SK-N-SH treated with all-trans-retinoic acid at 6 μM for 48 hours (cell line): ENCODE measurements around the gene OR4F15.

Source experiments
- ARNTL ChIP-seq: fragments of 450-650 bp; formaldehyde crosslinking; IDR thresholded peaks from 2 replicates; pipeline ENCODE4 v1.5.0; 2020; ENCODE audit warnings: low read depth, mild to moderate bottlenecking, moderate library complexity, borderline replicate concordance
- CREB5 ChIP-seq: fragments of 250-450 bp; sonication (Bioruptor Pico); IDR thresholded peaks from 2 replicates; pipeline ENCODE4 v1.5.1; 2020; ENCODE audit warnings: low read depth, mild to moderate bottlenecking, moderate library complexity
- OSR1 ChIP-seq: fragments of 250-450 bp; sonication (Bioruptor Pico); IDR thresholded peaks from 2 replicates; pipeline ENCODE4 v1.8.0; 2022; ENCODE audit warnings: moderate library complexity, mild to moderate bottlenecking, inconsistent platforms
- PATZ1 ChIP-seq: fragments of 250-450 bp; sonication (Bioruptor Pico); IDR thresholded peaks from 2 replicates; pipeline ENCODE4 v1.8.0; 2020; ENCODE audit warnings: mild to moderate bottlenecking, moderate library complexity, borderline replicate concordance
- POU6F1 ChIP-seq: fragments of 250-450 bp; sonication (Bioruptor Pico); IDR thresholded peaks from 2 replicates; pipeline ENCODE4 v1.8.0; 2021; ENCODE audit warnings: low read depth, mild to moderate bottlenecking, moderate library complexity, borderline replicate concordance
- RARB ChIP-seq: fragments of 250-450 bp; sonication (Bioruptor Pico); IDR thresholded peaks from 2 replicates; pipeline ENCODE4 v1.8.0; 2021; ENCODE audit warnings: mild to moderate bottlenecking, moderate library complexity
- SNAI2 ChIP-seq: fragments of 250-450 bp; sonication (Bioruptor Pico); IDR thresholded peaks from 2 replicates; pipeline ENCODE4 v1.5.0; 2020; ENCODE audit warnings: mild to moderate bottlenecking, moderate library complexity
- TCF4 ChIP-seq: fragments of 250-450 bp; sonication (Bioruptor Pico); IDR thresholded peaks from 2 replicates; pipeline ENCODE4 v1.8.0; 2021; ENCODE audit warnings: mild to moderate bottlenecking, moderate library complexity, borderline replicate concordance
- ZFP30 ChIP-seq: fragments of 450-650 bp; formaldehyde crosslinking; IDR thresholded peaks from 2 replicates; pipeline ENCODE4 v1.5.0; 2022; ENCODE audit warnings: mild to moderate bottlenecking, moderate library complexity
- ZNF565 ChIP-seq: fragments of 450-650 bp; formaldehyde crosslinking; conservative IDR thresholded peaks from 2 replicates; pipeline ENCODE4 v1.5.0; 2020; ENCODE audit warnings: low read depth, mild to moderate bottlenecking, moderate library complexity
- ZNF8 ChIP-seq: fragments of 450-650 bp; formaldehyde crosslinking; IDR thresholded peaks from 2 replicates; pipeline ENCODE4 v1.5.0; 2020; ENCODE audit warnings: mild to moderate bottlenecking, moderate library complexity
- TF ChIP-seq, protein P1 (sequence below): fragments of 250-450 bp; sonication (Bioruptor Pico); IDR thresholded peaks from 2 replicates; pipeline ENCODE4 v1.5.1; 2021; ENCODE audit warnings: mild to moderate bottlenecking, moderate library complexity

DNA sequence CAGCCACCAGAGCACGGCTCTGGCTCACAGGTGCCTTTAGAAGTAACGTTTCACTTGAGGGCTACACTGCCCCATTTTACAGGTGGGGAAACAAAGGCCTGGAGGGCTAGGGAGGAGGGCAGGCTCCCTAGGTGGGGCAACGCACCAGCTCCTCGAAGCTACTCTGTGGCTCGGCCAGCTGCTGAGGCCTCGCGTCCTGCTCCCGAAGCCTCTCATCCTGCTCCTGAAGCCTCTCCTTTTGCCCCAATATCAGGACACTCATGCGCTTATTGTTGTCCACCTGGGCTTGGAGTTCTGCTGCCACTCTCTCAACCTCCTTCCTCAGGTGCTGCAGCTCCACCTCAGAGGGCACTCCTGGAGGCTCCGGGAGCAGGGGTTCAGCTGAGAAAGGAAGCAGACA is 36.9 kb upstream of the OR4F15 start:
- TF ChIP-seq RARB (CRISPR knock-in tag) (no peak), TCF4 (CRISPR knock-in tag) (no peak), ARNTL (CRISPR knock-in tag) (no peak), ZFP30 (no peak), POU6F1 (no peak), PATZ1 (no peak), CREB5 (CRISPR knock-in tag) (no peak), OSR1 (CRISPR knock-in tag) (no peak), SNAI2 (CRISPR knock-in tag) (no peak), ZNF8 (CRISPR knock-in tag) (no peak), ZNF565 (CRISPR knock-in tag) (no peak)
- TF ChIP-seq, protein P1, sequence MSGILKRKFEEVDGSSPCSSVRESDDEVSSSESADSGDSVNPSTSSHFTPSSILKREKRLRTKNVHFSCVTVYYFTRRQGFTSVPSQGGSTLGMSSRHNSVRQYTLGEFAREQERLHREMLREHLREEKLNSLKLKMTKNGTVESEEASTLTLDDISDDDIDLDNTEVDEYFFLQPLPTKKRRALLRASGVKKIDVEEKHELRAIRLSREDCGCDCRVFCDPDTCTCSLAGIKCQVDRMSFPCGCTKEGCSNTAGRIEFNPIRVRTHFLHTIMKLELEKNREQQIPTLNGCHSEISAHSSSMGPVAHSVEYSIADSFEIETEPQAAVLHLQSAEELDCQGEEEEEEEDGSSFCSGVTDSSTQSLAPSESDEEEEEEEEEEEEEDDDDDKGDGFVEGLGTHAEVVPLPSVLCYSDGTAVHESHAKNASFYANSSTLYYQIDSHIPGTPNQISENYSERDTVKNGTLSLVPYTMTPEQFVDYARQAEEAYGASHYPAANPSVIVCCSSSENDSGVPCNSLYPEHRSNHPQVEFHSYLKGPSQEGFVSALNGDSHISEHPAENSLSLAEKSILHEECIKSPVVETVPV (CRISPR knock-in tag): no peak
